GM23248 (cell line): ENCODE results near the gene DNAJB12.

Experiments
- EZH2 ChIP-seq: fragments of 200-600 bp; sonication (generic); IDR thresholded peaks from 2 replicates; pipeline ENCODE4 v1.6.1; 2018; ENCODE audit warnings: antibody characterized with exemption, mild to moderate bottlenecking; ENCODE audit not compliant: insufficient read depth, poor library complexity, severe bottlenecking
- EZH2phosphoT487 ChIP-seq: fragments of 200-600 bp; sonication (generic); IDR thresholded peaks from 2 replicates; pipeline ENCODE4 v1.6.1; 2018; ENCODE audit warnings: antibody characterized with exemption, moderate library complexity, mild to moderate bottlenecking, low read depth; ENCODE audit not compliant: insufficient read depth

DNA sequence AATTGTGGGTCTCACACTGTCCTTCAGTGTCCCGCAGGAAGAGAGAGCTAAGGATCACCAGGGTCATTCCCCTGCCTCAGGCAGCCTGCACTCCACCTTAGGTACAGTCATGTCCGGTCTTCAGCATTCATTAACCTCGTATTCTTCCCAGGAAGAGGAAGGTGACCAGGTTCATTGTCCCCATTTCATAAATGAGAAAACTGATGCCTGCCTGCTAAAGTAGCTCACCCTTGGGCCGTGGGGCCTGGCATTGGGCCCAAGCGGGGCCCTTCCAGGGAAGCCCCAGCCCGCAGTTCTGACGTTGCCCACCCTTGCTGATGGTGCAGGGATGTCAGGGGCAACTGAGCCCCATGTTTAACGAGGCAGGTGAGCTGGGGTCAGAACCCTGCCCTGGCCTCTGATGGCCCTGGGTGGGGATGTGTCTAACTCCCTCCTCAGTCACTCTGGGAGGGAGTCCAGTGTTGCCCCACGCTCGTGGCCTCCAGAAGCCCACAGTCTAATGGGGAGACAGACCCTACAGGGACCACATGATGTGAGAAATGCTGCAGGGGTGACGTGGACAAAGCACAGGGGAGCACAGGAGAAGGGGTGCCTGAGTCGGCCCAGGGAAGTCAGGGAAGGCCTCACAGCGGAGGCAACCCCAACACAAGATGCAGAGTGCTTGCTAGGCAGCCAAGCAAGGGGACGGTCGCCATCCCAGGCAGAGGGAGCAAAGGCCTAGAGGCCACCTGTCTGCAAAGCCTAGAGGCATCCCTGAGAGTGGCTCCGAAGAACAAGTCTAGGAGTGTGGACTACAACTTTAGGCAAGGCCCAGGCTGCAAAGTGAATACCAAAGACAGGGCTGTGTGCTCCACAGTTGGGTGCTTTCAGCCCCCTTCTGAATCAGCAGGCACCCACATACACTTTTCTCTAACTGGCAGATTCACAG, 55.9 kb downstream of the DNAJB12 start:
- TF ChIP-seq EZH2phosphoT487 (no peak), EZH2 (no peak)
